HepG2 (cell line): Measurements from ENCODE around the gene GLS2. TPM values are rescaled to one million over a fixed set of nuclear protein-coding genes. Genes with fewer than 3 reads are reported as not detected.

ENCODE experiments used
- ATF4 ChIP-seq, 2 experiments: fragments of 450-650 bp in 1 of 2; sonication (generic) in 1 of 2; formaldehyde crosslinking; IDR thresholded peaks; 2 replicates each; pipeline versions ENCODE4 v1.5.0 to v1.8.0; 2020 to 2022; ENCODE audit warnings: mild to moderate bottlenecking in 1 of 2, missing genetic modification reagents in 1 of 2
- KLF16 ChIP-seq, 2 experiments: sonication (generic) in 1 of 2; formaldehyde crosslinking in 1 of 2; IDR thresholded peaks; 2 replicates each; pipeline versions ENCODE4 v1.6.1 to v1.8.0; 2016 to 2023; ENCODE audit warnings: missing genetic modification reagents in 2 of 2, missing compliant biosample characterization in 1 of 2
- MAFK ChIP-seq, 2 experiments: IDR thresholded peaks in 1 of 2; conservative IDR thresholded peaks in 1 of 2; 2 replicates each; pipeline ENCODE4 v1.6.1; 2011; ENCODE audit warnings: improper control_type of control experiment in 2 of 2, low read length in 2 of 2
- SNAPC2 ChIP-seq: sonication (generic); formaldehyde crosslinking; IDR thresholded peaks from 2 replicates; pipeline ENCODE4 v1.8.1; 2022; ENCODE audit warnings: mild to moderate bottlenecking, missing genetic modification reagents
- SP4 ChIP-seq: sonication (generic); formaldehyde crosslinking; IDR thresholded peaks from 2 replicates; pipeline ENCODE4 v1.8.1; 2023; ENCODE audit warnings: mild to moderate bottlenecking, missing genetic modification reagents
- TFAP4 ChIP-seq: sonication (generic); IDR thresholded peaks from 2 replicates; pipeline ENCODE4 v1.6.1; 2016; ENCODE audit warnings: low read depth, borderline replicate concordance
- ZFX ChIP-seq: sonication (generic); formaldehyde crosslinking; IDR thresholded peaks from 2 replicates; pipeline ENCODE4 v1.4.0; 2020; ENCODE audit warnings: mild to moderate bottlenecking, low read depth, missing genetic modification reagents, moderate library complexity
- ZNF205 ChIP-seq: IDR thresholded peaks from 2 replicates; pipeline ENCODE4 v1.6.1; 2018; ENCODE audit warnings: missing biosample characterization, missing genetic modification reagents
- ZNF407 ChIP-seq: sonication (generic); formaldehyde crosslinking; IDR thresholded peaks from one replicate; pipeline ENCODE4 v1.5.1; 2020; ENCODE audit warnings: mild to moderate bottlenecking, missing genetic modification reagents; ENCODE audit errors: not compliant biosample characterization
- ZNF446 ChIP-seq: sonication (generic); formaldehyde crosslinking; IDR thresholded peaks from 2 replicates; pipeline ENCODE4 v1.5.0; 2020; ENCODE audit warnings: mild to moderate bottlenecking, missing genetic modification reagents
- ZNF770 ChIP-seq: sonication (generic); formaldehyde crosslinking; IDR thresholded peaks from 2 replicates; pipeline ENCODE4 v1.5.0; 2020; ENCODE audit warnings: mild to moderate bottlenecking, missing genetic modification reagents
- polyA plus RNA-seq, 8 experiments: library from polyadenylated mRNA; depleted of rRNA in 3 of 8; stranded (reverse) in 7 of 8; unstranded in 1 of 8; fragments of >200 nt; fragmentation: Illumina TruSeq in 4 of 8; extraction: Trizol in 4 of 8; gene quantifications; 2 replicates each; pipeline versions ENCODE4 v1.2.1 to v1.2.3, GENCODE V29; 2011 to 2016; ENCODE audit warnings: low read depth in 4 of 8, missing spikeins in 1 of 8, mixed read lengths in 1 of 8; ENCODE audit not compliant: insufficient read depth in 1 of 8
- total RNA-seq, 5 experiments: library from RNA; depleted of rRNA; stranded (reverse); fragments of >200 nt; fragmentation: Illumina TruSeq; extraction: Trizol; gene quantifications; 2 replicates each; pipeline ENCODE4 v1.2.3, GENCODE V29; 2016; ENCODE audit warnings: low read depth in 1 of 5
- TF ChIP-seq, protein P1 (sequence below): sonication (generic); formaldehyde crosslinking; IDR thresholded peaks from 2 replicates; pipeline ENCODE4 v1.5.0; 2020; ENCODE audit warnings: mild to moderate bottlenecking, missing genetic modification reagents

GLS2 gene
- total and polyA plus RNA-seq, 2 of the 13 experiments (the other 11 are each of a cell fraction or from before 2014, with no cell fraction given) = 8.6 to 12.2 TPM

DNA sequence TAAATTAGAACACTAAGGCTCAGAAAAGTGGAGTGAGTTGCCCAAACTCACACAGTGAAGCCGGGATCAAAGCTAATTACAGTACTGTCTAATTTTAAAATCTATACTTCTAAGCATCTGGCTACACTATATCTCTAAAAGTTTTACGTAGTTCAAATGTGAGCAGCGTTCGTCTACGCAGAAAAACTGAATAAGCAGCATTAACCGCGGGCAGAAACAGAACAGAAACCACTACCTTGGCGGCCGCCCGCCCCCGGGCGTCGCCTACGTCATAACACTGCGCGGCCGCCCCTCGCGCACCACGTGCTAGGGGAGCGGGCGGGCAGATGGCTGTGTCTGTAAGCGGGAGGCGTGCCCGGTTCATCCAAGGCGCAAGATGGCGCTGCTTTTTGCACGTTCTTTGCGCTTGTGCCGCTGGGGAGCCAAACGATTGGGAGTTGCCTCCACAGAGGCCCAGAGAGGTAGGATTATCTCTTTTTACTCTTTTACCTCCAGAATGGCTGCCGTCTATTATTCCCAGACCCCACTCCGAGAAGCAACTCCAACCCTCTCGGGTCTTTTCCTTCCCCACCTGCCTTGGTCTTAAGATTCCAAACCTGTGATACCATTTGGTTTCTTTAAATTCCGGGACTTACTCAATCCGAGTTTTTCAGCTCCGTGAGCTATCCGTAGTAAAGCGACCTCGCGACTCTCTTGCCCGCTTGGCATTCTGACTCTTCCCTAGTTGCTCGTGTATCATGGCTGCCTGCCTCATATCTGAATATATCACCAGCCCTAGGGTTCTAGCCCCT, 19.6 kb downstream of the GLS2 start, which contains the start of gene SPRYD4 (continued):
- TF ChIP-seq ATF4 (CRISPR knock-in tag; IDR thresholded peaks at IDR 0.05) = peak in 1 of 2 experiments; percentile 77; a peak in 2 of 4 replicates
- TF ChIP-seq ZNF205 (CRISPR knock-in tag) = peak; percentile 81
- no peak for TF ChIP-seq ZNF407 (CRISPR knock-in tag)
- peak; percentile 54; the same call in 1 of the 2 replicates for TF ChIP-seq TFAP4
- no peak for TF ChIP-seq MAFK (conservative IDR thresholded peaks at IDR 0.05 in 1 of 2, IDR thresholded peaks at IDR 0.05 in 1 of 2; ENCODE audit: low read length in 2 of 2)
- TF ChIP-seq SP4 (CRISPR knock-in tag) = peak; percentile 85; the same call in 1 of the 2 replicates
- TF ChIP-seq ZNF446 (CRISPR knock-in tag) = 0 out of 2 replicates have a peak, but pooled peaks have one; percentile 81
- TF ChIP-seq, protein P1, sequence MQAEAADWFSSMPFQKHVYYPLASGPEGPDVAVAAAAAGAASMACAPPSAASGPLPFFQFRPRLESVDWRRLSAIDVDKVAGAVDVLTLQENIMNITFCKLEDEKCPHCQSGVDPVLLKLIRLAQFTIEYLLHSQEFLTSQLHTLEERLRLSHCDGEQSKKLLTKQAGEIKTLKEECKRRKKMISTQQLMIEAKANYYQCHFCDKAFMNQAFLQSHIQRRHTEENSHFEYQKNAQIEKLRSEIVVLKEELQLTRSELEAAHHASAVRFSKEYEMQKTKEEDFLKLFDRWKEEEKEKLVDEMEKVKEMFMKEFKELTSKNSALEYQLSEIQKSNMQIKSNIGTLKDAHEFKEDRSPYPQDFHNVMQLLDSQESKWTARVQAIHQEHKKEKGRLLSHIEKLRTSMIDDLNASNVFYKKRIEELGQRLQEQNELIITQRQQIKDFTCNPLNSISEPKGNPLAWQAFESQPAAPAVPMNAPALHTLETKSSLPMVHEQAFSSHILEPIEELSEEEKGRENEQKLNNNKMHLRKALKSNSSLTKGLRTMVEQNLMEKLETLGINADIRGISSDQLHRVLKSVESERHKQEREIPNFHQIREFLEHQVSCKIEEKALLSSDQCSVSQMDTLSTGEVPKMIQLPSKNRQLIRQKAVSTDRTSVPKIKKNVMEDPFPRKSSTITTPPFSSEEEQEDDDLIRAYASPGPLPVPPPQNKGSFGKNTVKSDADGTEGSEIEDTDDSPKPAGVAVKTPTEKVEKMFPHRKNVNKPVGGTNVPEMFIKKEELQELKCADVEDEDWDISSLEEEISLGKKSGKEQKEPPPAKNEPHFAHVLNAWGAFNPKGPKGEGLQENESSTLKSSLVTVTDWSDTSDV (CRISPR knock-in tag) = peak; percentile 39; the same call in 1 of the 2 replicates
- peak; percentile 53; the same call in 1 of the 2 replicates for TF ChIP-seq SNAPC2 (CRISPR knock-in tag)
- TF ChIP-seq ZNF770 (CRISPR knock-in tag) = peak; percentile 85
- TF ChIP-seq KLF16 (CRISPR knock-in tag; IDR thresholded peaks at IDR 0.05) = peak; percentile 24 to 98; a peak in 2 of 4 replicates
- peak; percentile 82 for TF ChIP-seq ZFX (CRISPR knock-in tag)
